NCI-H1092 (cell line): Measurements from ENCODE around the gene AMBP.

Experiments used
- DNase-seq: peaks from one replicate; lab custom pipeline; 2025; lab: John Stamatoyannopoulos, UW

Gene AMBP

DNA sequence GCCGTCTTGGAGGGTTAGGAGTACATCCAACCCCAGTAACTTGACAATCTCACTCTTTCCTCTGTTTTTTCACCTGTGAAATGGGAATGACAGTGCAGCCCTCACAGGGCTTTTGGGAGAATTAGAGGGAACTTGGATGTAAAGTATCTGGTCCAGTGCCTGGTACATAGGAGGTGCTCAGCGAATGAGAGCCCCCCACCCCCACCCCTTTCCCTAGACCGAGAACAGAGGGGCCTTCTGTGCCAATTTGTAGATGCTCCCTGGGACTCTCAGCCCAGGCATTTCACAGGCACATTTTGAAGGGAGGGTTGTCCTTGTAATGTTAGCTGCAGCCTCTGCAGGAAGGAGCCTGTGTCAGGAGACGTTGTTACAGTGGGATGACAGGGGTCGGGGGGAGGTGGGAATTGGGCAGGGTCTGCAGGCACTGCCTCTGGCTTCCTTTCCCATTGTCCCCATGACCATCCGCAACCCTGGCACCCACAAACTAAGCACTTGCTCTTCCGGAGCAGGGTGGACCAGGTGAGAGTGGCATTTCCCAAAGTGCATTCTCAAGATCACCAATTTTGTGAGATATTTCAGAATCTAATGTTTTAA, 47.0 kb downstream of the AMBP start:
- no peak for DNase-seq

DNA sequence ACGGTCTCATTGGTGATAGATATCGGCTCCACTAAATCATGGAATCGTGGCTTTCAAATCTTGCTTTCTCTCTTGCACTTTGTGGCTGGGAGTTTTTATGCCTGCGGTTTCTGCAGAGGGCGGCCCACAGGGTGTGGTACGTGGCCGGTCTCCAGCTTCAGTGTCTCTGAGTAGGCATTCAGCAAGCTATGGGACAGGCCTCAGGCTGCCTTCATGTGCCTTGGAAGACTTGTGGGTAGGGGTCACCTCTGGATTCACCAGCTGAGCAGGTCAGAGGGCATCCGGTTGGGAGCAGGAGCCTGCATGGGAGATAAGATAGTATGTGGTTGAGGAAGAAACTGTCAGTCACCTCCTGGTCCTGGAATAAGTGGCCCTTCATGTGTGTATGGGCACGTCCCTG, 47.7 kb downstream of the AMBP start:
- no peak for DNase-seq

DNA sequence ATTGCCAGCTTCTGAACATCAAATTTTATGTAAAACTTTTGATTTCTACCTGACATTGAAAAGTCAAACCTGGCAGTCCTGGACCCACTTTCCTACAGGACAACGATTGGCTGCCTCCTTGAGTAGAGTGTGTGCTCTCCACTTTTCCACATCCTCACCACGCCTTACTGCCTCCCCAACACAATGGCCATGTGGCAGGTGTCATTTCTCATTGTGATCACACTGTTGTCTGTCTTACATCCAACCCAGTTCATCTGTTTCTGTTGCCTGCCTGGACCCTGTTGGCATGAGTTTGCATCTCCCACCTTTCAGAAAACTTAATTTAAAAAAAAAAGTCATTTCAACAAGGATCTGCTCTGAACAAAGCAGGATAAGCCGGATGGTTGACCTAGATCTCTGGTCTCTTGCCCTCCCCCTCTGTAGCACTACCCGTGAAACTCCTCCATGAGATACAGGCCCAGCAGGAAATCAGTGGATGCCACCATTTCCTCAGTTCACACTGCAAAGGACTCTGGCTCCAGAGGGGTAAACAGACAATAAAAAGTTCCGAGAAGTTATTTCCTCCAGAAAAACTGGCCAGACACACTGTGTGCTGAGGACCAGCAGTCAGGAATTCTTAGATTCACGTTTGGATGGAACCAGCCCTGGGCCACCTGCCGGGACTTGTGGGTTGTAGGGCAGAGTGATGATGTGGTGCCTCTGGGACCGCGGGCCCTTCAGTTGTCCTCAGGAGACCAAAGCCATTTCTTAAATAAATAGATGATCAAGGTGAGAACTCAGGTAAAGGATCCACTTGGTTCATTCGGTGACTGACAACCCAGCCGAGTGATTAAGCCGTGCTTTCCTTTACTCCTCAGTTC, 48.6 kb downstream of the AMBP start:
- DNase-seq, result no peak

DNA sequence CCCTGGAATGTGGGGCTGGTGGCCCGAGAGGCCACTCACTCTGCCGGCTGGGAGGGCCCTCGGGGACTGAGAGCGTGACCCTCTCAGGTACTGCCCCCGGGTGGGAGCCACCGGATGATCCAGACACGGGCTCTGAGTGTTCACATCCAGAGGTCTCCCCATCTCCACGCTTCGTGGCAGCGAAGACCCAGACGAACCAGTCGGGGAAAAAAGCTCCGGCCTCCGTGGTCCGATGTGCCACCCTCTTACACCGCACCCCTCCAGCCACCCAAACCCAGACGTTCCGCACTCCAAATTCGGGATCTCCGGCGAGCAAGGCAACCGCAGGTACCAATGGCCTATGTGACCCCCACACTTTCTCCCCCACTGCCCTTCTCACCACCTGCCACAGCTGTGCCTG, 49.5 kb downstream of the AMBP start:
- DNase-seq, result no peak

DNA sequence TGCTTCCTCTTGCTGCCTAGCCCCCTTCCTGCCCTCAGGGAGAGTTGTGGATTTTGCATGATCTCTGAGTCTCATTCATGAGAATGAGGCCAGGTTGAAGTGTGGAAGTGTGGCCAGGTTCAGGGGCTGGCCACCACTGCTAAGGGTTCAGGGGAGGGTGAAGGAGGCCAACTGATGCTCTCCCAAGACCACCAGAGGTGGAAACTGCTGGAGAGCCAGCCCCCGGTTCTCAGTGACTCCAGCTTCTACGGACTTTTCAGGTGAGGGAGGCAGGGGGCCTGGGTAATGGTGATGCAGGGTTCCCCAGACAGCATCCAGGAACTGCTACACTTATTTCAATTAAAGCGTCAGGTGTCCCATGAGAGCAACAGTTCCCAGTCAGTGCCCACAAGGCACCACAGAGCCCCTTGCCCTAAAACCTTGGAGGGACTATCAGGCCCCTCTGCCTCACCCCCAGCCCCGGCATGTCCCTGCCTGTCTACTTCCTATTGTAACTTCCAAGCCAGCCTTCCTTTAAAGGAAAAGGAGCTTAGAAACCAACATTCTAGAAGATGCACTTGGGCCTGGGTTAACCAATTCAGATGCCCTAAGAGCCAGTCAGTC, 50.1 kb downstream of the AMBP start:
- DNase-seq, result no peak

DNA sequence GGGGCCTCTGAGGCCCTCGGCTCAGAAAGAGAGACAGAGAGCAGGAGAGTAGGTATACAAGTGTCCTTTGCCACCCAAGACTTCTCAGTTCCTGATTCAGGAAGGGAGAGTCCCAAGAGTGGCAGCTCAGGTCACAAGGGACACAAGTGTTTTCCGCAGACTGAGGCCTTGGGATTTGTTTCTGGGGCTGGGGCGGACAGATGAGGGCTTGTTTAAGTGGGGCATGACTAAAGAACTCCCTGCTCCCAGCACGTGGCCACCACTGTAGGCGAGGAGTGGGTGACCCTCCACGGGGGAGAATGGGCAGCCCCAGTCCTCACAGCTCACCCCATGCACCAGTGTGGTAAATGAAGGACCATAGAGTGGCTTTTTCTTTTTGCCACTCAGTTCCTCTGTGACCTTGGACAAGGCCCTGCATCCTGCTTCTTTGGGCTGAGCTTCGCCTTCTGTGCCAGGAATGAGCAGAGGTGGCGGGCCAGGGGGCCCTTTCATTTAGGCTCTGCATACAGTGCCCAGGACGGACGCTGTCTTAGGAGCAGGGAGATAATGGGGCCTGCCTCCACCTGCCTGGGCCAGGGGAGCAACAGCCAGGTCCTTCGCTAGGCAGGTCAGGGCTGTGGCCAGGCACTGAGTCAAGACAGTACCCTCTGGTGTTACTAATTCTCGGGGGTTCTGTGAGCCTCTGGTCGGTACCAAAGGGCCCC, 50.8 kb downstream of the AMBP start:
- no peak for DNase-seq

DNA sequence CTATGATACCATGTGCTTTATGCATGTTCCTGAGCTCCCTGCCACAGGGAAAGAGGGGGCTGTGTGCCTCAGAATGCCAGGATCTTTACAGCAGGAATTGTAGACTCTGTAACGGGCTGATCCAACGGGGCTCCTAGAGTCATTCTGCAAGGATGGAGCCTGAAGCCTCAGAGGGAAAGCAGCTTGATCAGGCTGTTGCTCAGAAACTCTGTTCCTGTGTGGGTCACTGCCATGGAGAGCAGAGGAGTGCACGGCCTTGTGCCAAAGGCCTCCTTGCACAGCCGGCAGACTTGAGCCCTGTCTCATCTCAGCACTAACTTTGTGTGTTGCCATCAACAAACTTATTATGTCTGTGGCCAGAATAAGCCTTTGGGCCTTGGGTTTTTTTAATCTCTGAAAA, 51.8 kb downstream of the AMBP start:
- no peak for DNase-seq

DNA sequence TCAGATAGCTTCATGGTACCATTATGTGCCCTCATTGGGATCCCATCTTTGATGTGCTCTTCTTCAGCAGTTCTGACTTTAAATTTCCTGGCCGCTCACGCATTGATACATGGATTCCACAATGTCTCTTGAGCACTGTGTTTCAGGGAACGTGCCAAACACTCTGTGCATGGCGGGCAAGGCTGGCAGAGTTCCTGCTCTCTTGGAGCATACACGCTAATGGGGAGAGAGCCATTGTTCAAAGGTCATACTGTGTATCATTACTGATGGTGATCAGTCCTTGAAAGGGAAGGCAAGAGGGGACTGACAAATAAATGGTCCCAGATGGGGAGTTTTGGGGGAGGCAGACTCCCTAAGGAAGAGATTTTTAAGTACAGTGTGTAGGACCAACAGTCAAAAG, 52.3 kb downstream of the AMBP start:
- DNase-seq, result no peak

DNA sequence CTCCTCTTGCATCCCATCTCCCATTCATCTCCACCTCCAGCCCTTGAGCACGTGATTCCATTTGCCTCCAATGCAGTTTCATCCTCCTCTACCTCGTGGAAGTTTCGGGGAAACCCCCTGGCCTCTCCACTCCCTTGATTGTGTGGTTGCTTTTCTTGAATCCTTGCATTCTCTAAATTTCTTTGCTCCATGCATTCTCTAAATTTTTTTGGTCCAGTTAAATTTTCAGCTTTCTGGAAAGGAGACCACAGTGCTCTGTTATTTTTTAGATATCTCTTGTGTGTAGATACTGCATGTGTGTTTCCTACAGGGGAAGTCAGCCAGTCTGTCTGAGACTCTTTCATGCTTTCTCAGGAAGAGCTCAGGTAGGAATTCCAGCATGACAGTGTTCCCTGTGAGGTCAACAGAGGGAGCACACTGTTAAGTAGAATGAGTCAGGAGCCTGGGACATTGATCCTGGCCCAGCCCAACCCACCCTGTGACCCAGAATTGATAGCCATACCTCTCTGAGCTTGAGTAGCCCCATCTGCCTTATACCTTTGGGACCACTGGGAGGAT, 52.8 kb downstream of the AMBP start:
- no peak for DNase-seq

DNA sequence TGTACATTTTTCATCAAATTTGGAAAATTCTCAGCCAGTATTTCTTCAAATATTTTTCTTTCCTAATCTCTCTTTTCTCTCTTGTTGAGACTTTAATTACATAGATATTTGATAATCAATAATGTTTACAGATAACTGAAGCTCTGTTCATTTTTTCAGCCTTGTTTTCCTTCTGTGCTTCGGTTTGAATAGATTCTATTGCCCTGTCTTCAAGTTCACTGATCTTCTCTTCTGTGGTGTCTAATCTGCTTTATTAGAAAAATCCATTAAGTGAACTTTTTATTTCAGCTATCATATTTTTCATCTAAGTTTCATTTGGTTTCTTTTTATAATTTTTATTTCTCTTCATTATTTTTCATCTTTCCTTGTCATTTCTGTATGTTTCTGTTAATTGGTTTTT, 54.1 kb downstream of the AMBP start:
- no peak for DNase-seq

DNA sequence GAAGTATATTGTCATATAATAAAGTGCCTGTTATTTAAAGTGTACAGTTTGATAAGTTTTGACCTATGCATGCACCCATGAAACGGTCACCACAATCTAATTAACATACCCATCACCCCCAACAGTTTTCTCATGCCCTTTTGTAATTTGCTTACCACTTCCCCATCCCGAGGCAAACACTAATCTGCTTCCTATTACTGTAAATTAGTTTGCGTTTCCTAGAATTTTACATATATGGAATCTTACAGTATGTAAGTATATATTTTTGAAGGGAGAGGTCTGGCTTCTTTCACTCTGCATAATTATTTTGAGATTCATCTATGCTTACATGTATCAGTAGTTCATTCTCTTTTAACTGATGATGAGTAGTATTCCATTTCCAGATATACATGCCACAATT, 56.5 kb downstream of the AMBP start:
- no peak for DNase-seq

DNA sequence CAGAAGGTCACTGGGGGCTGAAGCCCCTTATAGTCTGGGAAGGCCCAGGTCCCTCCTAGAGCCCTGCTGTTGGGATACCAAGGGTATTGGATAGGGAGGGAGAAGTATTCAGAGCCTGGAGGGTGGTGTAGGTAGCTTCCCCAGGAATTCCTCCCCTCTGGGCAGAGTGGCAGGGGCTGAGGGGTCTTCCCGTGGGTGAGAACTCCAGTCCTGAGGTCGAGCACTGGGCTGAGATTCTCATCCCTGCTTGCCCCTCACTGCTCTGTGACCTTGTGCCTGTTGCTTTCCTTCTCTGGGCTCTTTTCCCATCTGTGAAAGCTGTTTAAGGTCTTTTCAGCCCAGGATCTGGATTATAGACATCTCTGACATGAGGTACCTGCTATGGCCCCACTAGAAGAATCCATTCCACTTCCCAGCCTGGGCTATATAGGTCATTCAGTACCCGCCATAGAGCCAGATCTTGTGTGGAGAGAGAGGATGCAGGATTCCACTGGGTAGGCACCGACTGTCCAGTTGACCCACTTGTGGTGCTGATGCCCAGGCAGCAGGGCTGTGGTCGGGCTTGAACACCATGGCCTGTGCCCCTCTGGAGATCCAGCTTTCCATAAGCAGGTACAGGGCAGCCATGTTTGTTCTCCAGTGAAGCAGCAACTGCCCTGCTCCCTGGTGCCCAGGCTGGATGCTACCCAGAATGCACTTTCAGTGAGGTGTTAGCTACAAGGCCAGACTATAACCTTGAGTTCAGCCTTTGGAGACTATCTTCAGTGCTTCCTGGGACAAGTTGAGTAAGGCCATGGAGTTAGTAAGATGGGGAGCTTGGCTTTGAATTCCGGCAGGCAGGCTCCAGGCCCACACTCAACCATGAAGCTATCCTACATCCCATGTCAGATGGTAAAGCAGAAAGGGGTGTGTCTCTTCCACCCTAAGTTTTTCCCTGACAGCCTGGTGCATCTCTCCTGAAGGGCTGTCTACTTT, 60.1 kb downstream of the AMBP start:
- DNase-seq, result no peak

DNA sequence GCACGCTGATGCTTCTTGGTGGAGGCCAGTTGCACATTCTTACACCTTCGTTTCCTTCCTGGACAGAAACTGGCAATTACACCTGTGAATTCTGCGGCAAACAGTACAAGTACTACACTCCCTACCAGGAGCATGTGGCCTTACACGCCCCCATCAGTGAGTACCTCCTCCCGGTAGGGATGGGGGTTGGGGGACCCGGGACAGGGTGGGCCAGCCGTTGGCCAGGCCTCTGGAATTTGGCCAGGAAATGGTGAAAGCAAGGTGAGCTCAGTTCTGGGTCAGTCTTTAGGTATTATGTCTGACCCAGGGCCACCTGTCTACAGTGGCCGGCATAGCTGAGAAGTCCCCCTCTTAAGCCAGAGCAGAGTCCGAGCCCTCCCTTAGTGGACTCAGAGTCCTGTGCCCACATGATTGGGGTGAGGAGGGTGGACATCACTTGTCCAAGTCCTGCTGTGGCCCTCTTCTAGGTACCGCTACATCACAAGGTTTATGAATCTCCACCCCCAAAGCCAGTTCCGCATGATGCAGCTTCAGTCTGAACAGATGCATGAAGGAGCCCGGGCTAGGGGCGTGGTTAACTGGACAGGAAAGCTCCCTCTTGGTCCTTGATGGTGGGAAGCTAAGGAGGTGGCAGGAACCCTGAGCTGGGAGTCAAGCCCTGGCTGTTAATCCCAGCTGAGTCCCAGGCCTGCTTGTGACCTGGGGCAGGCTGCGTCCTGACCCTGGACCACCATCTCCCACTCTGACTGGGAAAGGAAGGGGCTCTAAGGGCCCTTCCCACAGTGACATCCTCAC, 61.3 kb downstream of the AMBP start:
- DNase-seq, result no peak

DNA sequence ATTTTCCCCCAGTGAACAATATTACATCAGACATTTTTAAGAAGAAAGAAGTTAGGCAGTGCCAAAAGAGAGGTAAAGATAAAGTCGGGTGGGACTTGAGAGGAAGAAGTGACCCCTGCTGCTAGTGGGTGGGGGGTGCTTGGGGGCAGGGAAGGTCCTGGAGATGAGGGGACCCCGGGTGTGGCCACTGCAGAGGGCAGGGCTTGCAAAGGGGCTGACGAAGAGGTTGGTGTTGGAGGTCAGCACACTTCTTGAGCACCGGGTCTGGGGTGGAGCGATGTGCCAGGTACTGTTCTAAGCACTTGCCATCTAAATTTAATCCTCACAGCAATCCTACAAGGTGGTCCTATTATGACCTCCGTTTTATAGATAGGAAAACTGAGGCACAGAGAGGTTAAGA, 62.0 kb downstream of the AMBP start:
- DNase-seq, result no peak

DNA sequence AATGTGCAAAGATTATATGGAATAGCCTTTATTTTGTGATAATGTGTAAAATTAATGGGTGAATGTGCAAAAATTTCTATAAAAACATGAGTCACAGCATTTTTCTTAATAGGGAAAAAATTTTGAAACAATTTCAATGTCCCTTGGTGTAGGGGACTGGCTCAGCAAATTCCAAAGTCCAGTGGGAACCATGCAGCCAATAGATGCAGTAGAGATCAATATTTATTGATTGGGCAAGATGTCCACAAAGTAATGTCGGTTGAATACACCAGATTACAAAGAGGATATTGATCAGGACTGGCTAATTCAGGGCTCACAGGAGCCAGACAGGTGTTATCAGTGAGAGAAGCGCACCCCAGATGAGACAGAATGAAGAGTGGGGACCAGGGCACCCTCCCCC, 62.5 kb downstream of the AMBP start:
- no peak for DNase-seq

DNA sequence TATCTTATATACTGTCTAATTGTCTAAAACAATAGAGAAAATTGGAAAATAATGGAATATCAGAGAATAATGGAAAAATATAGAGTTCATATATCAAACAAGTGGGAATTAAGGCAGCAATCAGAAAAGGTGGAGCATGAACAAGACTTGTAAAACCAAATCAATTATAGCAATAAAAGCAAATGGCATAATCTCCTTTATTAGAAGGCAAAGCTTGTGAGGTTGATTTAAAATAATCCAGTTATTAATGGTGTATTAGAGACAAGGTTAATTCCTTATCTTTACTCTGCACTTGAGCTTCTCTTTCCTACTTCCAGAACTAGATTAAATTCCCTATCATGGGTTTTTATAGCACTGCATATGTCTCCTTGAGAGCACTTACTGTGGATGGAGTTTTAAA, 64.1 kb downstream of the AMBP start:
- no peak for DNase-seq

DNA sequence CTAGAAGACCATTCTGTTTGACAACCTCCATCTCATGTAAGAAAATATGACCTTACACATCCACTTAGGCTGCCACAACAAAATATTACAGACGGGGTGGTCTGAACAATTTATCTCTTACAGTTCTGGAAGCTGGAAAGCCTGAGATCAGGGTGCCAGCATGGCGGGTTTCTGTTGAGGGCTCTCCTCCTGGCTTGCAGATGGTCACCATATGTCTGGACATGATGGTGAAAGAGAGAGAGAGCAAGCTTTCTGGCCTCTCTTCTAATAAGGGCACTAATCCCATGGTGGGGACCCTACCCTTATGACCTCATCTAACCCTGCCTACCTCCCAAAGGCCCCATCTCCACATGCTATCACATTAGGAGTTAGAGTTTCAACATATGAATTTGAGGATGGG, 66.0 kb downstream of the AMBP start:
- no peak for DNase-seq

DNA sequence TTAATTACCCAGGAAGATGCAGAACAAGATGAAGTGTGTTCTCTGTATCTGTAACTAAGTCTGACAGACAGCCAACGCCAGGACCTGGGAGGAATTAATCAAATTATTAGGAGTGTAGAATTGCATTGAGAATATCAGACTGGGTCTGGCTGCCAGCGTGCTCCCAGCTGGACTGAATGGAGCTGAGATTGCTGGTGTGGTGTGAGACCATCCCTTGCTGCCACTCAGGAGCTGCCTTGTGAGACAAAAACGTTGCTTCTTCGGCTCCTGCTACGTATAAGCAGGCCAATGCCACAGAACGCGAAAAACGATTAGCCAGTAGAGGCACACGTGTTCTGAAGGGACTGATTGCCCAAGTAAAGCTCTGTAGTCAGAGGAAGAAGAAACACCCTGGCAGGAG, 66.8 kb downstream of the AMBP start:
- DNase-seq, result no peak
